C4-2B (cell line): ENCODE measurements around the gene RMI1.

Experiments used
- CTCF ChIP-seq: fragments of 450-650 bp; conservative IDR thresholded peaks from 2 replicates; pipeline ENCODE4 v1.5.1; 2017; ENCODE audit warnings: mild to moderate bottlenecking
- ZFX ChIP-seq: fragments of 450-650 bp; IDR thresholded peaks from 2 replicates; pipeline ENCODE4 v1.6.1; 2017

- TF ChIP-seq CTCF (no peak), ZFX (no peak)
Observed at GRCh38 chr9:84002344-84002743, 21.7 kb downstream of the RMI1 start.
